Stimulated activated CD4-positive, alpha-beta T cell treated with anti-CD3 and anti-CD28 coated beads, TNF-alpha, amount 100 ng/mL, for 48 hours (primary cell): ENCODE data around the gene ZFP36L1.

Experiments
- DNase-seq, 3 donors: peaks; one replicate each; pipeline ENCODE4 v3.0.0-alpha.2; 2020; ENCODE audit warnings: low read depth in 3 of 3

Gene ZFP36L1

GRCh38 chr14:68738559-68738958 lies 54.3 kb downstream of the ZFP36L1 start:
- no peak for DNase-seq
